ENCODE results near the gene PIAS2. TPM values are rescaled to one million over a fixed set of nuclear protein-coding genes. Genes with fewer than 3 reads are reported as not detected.
A peak's percentile ranks its signal among the peaks of the same experiment; 100 is the strongest.
"Not testable (repeated sequence)": the region's sequence is repeated elsewhere in the genome, so short reads cannot be mapped to it uniquely, and the experiment has no call there.

The PIAS2 gene
- 27.1 and 32.1 TPM in 2 replicates for total RNA-seq (2014; rRNA removed)
- 12.4 TPM for polyA plus RNA-seq (2012)

GRCh38 chr18:46917108-46917802, at the start of gene PIAS2, which contains the start of gene KATNAL2:
Gene PIAS2 (minus strand): TSS chr18:46917507. CDS start chr18:46917345, 162 bp downstream.
Gene KATNAL2 (plus strand): TSS chr18:46917602. CDS start chr18:46946873, 29,271 bp downstream.
- peak; percentile 72 for DNase-seq (ENCODE audit: low read depth)

DNA sequence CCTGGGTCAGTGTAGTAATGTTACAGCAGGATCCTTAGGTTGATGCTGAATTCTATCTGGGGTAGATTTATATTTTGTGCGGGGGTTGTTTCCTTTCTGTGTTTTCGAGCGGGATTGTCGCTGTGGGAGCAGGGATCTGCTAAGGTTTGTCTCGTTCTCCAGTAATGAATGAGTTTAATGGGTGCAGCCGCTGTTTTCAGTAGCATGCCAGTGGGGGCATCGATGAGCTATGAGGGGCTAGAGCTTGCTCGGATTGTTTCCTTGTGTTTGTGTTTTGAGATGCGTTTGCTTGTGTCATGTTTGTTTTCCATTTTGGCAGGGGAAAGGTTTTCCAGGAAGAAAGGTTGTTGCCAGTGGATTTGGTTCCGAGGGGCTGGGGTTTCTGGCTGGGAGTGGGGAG, 49.0 kb upstream of the PIAS2 start:
- DNase-seq (ENCODE audit: low read depth) = not testable (repeated sequence)

- DNase-seq (ENCODE audit: low read depth) = not testable (repeated sequence)
These were observed 47.4 kb upstream of the PIAS2 start for GRCh38 chr18:46964579-46965293.

GRCh38 chr18:46963656-46964578, 46.6 kb upstream of the PIAS2 start:
- not testable (repeated sequence) for DNase-seq (ENCODE audit: low read depth)

GRCh38 chr18:46958209-46958608, 40.9 kb upstream of the PIAS2 start:
- no peak for DNase-seq (ENCODE audit: low read depth)

DNA sequence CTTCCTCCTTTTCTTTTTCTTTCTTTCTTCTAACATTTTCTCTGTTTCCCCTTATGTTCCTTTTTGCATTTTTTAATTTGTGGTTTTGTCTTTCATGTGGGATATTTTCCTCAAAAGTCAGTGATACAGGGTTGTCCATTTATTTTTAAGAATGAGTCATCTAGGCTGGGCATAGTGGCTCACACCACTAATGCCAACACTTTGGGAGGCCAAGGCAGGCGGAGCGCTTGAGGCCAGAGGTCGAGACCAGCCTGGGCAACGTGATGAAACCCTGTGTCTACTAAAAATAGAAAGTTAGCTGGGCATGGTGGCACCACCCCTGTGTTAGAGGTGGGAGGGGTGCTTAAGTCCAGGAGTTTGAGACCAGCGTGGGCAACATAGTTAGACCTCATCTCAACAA, 35.9 kb upstream of the PIAS2 start:
- DNase-seq (ENCODE audit: low read depth) = peak; percentile 79

DNA sequence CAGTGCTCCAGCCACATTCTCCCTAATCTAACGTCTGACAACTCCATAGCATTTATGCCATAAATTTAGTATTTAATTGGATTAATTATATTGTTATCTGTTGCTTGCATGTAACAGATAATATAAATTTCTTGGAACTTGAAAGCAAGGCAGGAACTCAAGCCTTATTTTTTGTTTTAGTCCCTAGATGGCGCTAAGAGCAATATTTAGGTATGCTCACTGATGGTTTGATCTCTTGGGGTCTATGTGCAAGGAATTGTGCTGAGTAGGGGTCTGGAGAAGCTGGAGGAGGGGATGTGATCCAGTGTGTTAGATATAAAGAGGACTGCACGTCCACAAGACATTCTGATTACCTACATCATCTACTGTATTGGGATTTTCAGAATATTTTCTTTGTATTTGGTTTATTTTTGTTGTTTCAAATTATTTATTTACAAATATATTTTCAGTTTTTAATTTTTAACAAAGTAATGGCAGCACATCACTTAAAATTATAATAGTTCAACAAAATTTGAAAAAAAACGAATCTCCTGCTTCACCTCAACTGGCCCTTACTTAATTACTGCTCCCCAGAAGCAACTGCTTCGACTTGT, 32.9 kb upstream of the PIAS2 start:
- DNase-seq (ENCODE audit: low read depth) = peak; percentile 14

GRCh38 chr18:46946656-46947282, 29.5 kb upstream of the PIAS2 start:
- peak; percentile 86 for DNase-seq (ENCODE audit: low read depth)

- no peak for DNase-seq (ENCODE audit: low read depth)
These were observed 25.3 kb upstream of the PIAS2 start for GRCh38 chr18:46942646-46943045.

- DNase-seq (ENCODE audit: low read depth) = no peak
These were observed 22.8 kb upstream of the PIAS2 start for GRCh38 chr18:46939998-46940571.

GRCh38 chr18:46939337-46939963, 22.1 kb upstream of the PIAS2 start:
- DNase-seq (ENCODE audit: low read depth) = peak; percentile 99

GRCh38 chr18:46920653-46921052, 3.3 kb upstream of the PIAS2 start:
- DNase-seq (ENCODE audit: low read depth) = no peak

DNA sequence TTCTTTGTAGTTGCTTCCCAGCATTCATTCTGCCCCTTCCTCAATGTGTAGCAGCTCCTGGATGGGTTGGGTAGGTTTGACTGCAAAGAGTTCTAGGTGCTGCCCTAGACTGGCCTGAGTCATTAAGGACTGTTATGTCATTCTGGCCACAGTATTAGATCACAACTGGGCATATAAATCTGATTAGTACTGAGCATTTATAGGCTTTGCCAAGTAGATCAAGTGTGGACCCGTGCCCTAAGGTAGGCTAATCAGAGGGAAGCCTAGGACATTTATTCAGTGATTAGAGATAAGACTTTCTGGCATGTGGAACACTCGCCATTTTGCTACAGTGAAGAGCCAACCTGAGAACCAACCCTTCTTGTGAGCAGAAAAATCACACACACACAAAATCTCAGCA, 2.8 kb upstream of the PIAS2 start:
- no peak for DNase-seq (ENCODE audit: low read depth)

GRCh38 chr18:46917803-46918600, 695 bp upstream of the PIAS2 start:
- DNase-seq (ENCODE audit: low read depth) = peak; percentile 70

GRCh38 chr18:46916551-46917107, 678 bp downstream of the PIAS2 start:
- DNase-seq (ENCODE audit: low read depth) = peak; percentile 31

DNA sequence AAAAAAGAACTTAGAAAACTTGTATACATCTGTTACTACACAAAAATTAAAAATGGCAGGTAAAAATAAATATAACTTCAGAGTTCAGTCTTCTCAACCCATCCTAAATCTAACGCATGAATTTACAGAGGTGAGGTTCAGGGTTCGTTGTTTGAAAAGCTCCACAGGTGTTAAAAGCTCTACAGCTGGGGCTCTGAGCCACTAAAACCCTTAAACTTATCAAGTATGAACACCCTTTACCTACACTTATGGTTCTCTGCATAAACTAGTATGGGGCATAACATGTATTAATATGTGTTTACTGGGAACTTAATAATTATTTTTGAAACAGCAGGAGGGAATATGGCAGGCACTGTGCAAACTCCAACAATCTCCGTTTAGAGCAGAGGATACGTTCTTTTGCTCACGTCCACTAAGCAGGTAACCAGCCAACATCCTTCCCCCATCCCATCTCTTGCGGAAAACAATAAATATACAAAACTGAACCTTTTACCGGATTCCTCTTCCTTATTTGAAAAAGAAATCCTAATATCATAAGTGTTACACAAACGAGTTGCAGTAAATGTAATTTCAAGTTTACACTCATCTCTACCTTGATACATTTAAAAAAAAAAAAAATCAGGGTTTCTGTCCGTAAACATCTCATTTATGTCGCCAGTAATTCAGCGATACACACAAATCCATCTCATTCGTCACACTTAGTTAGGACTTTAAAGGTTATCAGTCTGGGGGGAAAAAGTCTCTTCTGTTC, 1.3 kb downstream of the PIAS2 start:
- no peak for DNase-seq (ENCODE audit: low read depth)

DNA sequence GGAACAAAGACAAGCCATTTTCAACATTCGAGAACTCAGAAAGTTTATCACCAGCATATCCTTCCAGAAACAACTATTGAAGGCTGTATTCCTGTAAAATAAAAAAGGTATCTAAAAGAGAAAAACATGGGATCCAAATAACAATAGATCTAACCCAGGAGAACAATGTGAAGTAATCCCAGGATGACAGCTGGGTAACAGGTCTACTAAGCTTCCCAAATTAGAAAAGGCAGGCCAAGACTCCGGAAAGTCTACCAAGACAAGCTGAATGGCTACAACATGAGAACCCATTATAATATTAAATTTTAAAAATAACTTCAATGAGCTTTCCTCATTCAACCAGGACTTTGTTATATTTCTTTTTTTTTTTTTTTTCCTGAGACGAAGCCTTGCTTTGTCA, 6.5 kb downstream of the PIAS2 start:
- DNase-seq (ENCODE audit: low read depth) = no peak

- no peak for DNase-seq (ENCODE audit: low read depth)
These were observed 7.8 kb downstream of the PIAS2 start for GRCh38 chr18:46909497-46909896.

Measured in LHCN-M2 (cell line).